Neural cell (in vitro differentiated cells): Measurements from ENCODE around the gene NPIPB4.
"Not testable (repeated sequence)": the region's sequence is repeated elsewhere in the genome, so short reads cannot be mapped to it uniquely, and the experiment has no call there.

Experiments
- CTCF ChIP-seq: fragments of 450-650 bp; IDR thresholded peaks from 2 replicates; pipeline ENCODE4 v1.5.1; 2014; ENCODE audit warnings: antibody characterized with exemption, mild to moderate bottlenecking, moderate library complexity; ENCODE audit not compliant: poor library complexity, severe bottlenecking
- EP300 ChIP-seq: fragments of 450-650 bp; conservative IDR thresholded peaks from 2 replicates; pipeline ENCODE4 v1.6.1; 2014; ENCODE audit warnings: antibody characterized with exemption, mild to moderate bottlenecking, moderate library complexity; ENCODE audit not compliant: poor library complexity, severe bottlenecking
- EZH2 ChIP-seq: fragments of 200-600, 300-800 bp; shearing (Covaris generic), sonication (generic); IDR thresholded peaks from 2 replicates; pipeline ENCODE4 v1.6.1; 2014; ENCODE audit warnings: antibody characterized with exemption, low read length, borderline replicate concordance, mild to moderate bottlenecking; ENCODE audit not compliant: insufficient read depth, poor library complexity, severe bottlenecking
- MXI1 ChIP-seq: fragments of 450-650 bp; conservative IDR thresholded peaks from 2 replicates; pipeline ENCODE4 v1.6.1; 2014; ENCODE audit warnings: antibody characterized with exemption, mild to moderate bottlenecking; ENCODE audit not compliant: poor library complexity, severe bottlenecking
- POLR2AphosphoS5 ChIP-seq: IDR thresholded peaks from 2 replicates; pipeline ENCODE4 v1.6.1; 2012
- RAD21 ChIP-seq: fragments of 450-650 bp; conservative IDR thresholded peaks from 2 replicates; pipeline ENCODE4 v1.6.1; 2014; ENCODE audit warnings: antibody characterized with exemption, mild to moderate bottlenecking, moderate library complexity
- REST ChIP-seq: IDR thresholded peaks from 2 replicates; pipeline ENCODE4 v1.6.1; 2012; ENCODE audit warnings: borderline replicate concordance
- SMC3 ChIP-seq: fragments of 450-650 bp; conservative IDR thresholded peaks from 2 replicates; pipeline ENCODE4 v1.6.1; 2014; ENCODE audit warnings: antibody characterized with exemption, mild to moderate bottlenecking, moderate library complexity; ENCODE audit not compliant: poor library complexity
- TAF1 ChIP-seq: IDR thresholded peaks from 2 replicates; pipeline ENCODE4 v1.6.1; 2012; ENCODE audit warnings: low read depth

GRCh38 chr16:21825526-21825925, 32.0 kb downstream of the NPIPB4 start:
- TF ChIP-seq REST, CTCF, EP300, EZH2, RAD21, SMC3, POLR2AphosphoS5, TAF1, MXI1: not testable (repeated sequence)
